ENCODE results near the gene HOXD8.
A peak's percentile ranks its signal among the peaks of the same experiment; 100 is the strongest.

HOXD8 gene

GRCh38 chr2:176128982-176129796, at the start of gene HOXD8:
Gene HOXD8 (plus strand): TSS chr2:176129705. CDS start chr2:176130367, 662 bp downstream.
- peak in 1 of 10 donors; percentile 68 for DNase-seq
- intact Hi-C loops (cut with DNase I): loop anchor here (5.0 kb wide), 3 partner anchors 508 to 1018 kb away; no protein-coding TSS in a partner anchor

GRCh38 chr2:176079831-176080539, 49.5 kb upstream of the HOXD8 start:
- intact Hi-C loops (cut with DNase I): no loop called here
- DNase-seq: no peak

DNA sequence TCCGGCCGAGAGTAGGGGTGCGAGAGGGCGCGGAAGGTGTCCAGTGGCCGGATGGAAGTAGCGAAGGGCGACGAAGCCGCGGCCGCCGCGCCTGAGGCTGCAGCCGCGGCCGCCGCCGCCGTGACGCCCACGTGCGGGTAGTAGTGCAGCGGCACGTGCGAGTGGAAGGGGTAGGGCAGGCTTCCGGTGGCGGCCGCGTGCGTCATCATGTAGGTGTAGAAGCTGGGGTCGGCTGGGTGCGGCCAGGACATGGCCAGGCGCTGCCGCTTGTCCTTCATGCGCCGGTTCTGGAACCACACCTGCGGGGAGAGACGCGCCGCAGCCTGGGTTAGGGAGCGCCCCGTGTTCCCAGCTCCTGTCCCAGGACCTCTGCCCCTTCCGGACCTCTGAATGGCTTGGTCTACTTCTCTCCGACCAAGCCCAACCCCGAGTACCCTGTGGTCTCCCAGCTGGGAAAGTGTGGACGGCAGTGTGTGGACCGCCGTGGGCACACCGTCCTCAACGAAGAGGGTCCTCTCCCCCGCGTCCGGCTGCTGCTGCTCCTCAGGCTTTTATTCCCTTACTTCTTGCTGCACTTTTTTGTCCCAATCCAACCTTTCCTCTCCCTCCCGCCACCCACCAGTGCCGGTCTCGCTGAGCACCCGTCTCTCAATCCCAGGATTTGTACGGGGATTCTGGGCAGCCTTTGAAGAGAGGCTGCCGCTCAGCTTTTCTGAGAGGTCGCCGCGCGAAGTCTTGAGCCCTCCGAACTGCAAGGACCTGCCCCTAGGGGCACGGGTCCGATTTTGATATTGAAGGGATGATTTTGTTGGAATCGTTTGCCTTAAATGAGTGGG, 48.7 kb upstream of the HOXD8 start:
- DNase-seq: no peak
- intact Hi-C loops (cut with DNase I): no loop called here

DNA sequence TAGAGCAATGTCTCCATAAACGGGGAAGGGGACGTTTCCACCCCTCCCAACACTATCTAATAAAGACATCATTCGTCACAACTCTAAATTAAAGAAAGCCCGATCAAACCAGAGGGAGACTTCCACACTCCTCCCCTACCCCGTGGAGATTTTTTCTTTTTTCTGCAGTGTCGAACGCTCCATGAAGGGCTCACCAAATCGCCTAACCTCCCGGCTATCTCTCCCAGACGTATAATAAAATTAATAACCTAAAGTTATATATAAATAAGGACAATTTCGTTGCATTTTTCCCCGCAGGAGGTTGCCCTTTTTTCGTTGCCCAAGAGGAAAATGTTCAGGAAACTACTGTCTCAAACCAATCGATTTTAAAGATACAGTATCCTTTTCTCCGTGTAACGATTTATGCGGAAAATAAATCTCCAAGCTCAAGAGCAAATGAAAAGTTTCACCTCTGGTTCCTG, 48.1 kb upstream of the HOXD8 start:
- no peak for DNase-seq
- intact Hi-C loops (cut with DNase I): no loop called here

- intact Hi-C loops (cut with DNase I): no loop called here
- no peak for DNase-seq
Measured at GRCh38 chr2:176081837-176082524, 47.5 kb upstream of the HOXD8 start.

- intact Hi-C loops (cut with DNase I): no loop called here
- no peak for DNase-seq
Measured at GRCh38 chr2:176082525-176082823, 47.0 kb upstream of the HOXD8 start.

DNA sequence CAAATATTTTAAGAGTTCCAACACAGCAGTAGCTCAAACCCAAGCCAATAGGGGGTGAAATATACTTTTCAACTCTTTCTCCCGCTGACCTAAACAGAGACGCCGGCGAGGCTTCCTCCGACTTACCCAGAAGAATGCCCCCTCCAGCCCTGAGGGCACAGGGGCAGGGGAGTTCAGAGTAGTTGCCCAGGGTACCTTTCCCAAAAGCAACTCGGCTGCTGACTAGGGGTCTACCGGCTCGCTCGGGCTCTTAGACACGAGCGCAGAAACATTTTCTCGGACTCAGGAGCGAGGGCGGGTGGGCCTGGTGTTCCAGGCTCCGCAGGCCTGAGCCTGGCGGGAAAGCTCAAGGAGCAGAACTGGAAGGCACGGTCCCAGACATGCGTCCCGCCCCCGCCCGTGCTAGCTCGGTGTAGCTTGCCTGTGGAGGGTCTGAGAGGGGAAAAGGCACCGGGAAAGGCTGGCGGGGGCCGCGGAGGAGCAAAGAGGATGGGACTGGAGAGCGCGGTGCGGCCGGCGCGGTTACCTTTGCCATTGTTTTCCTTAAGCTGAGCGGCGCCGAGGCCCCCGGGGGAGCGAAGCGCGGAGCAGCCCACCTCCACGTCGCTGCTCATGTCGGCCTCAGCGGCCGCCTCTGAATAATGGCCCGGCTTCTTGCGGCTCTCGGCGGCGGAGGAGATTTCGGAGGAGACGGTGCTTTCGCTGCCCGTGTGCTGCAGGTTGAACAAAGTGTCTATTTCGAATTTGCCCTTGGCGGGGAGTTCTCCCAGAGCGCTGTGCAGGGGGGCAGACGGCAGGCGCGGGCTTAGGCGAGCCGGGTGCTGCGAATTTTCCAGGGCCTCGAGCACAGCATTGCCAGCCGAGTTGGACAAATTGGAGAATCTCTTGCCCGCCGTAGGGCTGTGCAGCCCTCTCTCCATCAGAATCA, 46.4 kb upstream of the HOXD8 start:
- intact Hi-C loops (cut with DNase I): no loop called here
- DNase-seq: no peak

DNA sequence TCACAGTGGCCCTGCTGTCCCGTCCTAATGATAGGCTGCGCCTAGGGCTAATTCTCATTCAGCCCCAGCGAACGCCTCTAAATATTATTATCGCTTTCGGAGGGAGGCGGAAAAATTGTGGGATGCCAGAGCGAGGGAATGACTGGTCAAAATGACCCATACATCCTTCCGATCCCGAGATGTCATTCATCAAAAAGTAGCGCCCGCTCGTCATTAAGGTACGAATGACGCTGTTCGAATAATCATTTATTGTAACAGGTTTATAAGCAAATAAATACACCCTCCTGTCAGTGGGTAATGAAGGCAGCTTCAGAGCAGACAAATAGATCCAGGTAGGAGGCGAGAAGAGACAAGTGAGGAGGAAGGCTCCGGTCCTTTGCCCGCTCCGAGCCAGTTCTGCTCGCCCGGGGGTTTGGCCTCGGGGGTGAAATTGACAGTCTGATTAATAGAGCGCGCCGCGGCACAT, 45.7 kb upstream of the HOXD8 start, which contains the start of gene EVX2:
Gene EVX2 (minus strand): TSS at position 167 of the 466 bp plus-strand sequence. CDS start 186 bp downstream, outside the sequence.
- no peak for DNase-seq
- intact Hi-C loops (cut with DNase I): no loop called here

DNA sequence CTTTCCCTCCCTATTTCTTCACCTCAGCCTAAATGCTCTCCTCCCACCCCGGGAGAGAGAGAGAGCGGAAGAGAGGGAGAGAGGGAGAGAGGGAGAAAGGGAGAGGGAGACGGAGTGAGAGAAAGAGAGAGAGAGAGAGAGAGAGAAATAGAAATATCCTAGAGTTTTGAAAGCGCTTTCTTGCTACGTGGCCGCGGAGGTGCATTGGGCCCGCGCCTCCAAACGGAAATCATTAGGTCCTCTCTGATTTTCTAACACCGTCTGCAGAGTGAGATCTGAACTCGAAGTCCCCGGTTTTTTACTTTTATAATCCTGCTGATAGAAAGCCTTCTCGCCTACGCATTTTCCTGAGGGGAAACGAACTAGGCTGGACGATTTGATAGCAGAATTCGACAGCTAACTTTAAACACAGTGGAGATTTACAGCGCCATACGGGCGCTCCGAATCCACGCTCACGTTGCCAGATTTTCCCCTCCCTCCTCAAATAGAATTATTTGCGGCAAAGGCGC, 44.8 kb upstream of the HOXD8 start:
- intact Hi-C loops (cut with DNase I): loop anchor here (5.0 kb wide), 2 partner anchors 717 to 832 kb away; no protein-coding TSS in a partner anchor
- no peak for DNase-seq

- intact Hi-C loops (cut with DNase I): loop anchor here (5.0 kb wide), 2 partner anchors 718 to 833 kb away; no protein-coding TSS in a partner anchor
- DNase-seq: peak in 2 of 10 donors; percentile 66 to 67
Measured at GRCh38 chr2:176085120-176085788, 44.3 kb upstream of the HOXD8 start.

GRCh38 chr2:176085861-176086771, 43.4 kb upstream of the HOXD8 start:
- DNase-seq: peak in 7 of 10 donors; percentile 49 to 83 (median 56)

DNA sequence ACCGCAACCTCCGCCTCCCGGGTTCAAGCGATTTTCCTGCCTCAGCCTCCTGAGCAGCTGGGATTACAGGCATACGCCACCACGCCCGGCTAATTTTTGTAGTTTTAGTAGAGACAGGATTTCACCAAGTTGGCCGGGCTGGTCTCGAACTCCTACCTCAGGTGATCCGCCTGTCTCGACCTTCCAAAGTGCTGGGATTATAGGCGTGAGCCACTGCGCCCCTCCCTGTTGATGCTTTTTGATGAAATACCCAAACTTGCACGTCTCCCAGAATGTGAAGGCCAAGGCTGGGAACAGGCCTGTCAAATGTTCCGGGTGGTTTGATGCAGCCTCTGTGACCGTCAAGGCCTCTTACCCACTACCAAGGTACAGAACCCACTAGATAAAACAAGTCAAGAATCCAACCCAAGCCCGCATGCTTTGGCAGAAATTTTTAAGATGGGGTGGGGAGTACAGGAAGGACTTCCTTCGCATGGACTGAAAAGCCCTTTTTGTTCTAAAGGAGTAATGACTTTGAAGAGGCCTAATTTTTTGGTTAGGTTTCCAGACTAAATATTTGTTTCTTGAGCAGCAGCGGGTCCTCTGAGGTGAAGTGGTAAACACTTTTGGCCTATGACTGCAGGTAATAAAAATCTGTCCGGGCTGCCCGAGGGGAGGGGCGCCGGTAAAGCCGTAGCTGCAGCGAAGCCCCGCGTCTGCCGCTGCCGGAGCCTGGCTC, 42.0 kb upstream of the HOXD8 start:
- no peak for DNase-seq
- intact Hi-C loops (cut with DNase I): loop anchor here (2.0 to 5.0 kb wide), 3 partner anchors 397 to 835 kb away; no protein-coding TSS in a partner anchor

More at GRCh38 chr2:176085861-176086771, 43.4 kb upstream of the HOXD8 start:
- intact Hi-C loops (cut with DNase I): loop anchor here (2.0 to 5.0 kb wide), 3 partner anchors 395 to 834 kb away; no protein-coding TSS in a partner anchor

GRCh38 chr2:176088048-176088936, 41.2 kb upstream of the HOXD8 start:
- intact Hi-C loops (cut with DNase I): loop anchor here (5.0 kb wide), 2 partner anchors 721 to 836 kb away; no protein-coding TSS in a partner anchor
- DNase-seq: peak in 8 of 10 donors; percentile 37 to 93 (median 54)

DNA sequence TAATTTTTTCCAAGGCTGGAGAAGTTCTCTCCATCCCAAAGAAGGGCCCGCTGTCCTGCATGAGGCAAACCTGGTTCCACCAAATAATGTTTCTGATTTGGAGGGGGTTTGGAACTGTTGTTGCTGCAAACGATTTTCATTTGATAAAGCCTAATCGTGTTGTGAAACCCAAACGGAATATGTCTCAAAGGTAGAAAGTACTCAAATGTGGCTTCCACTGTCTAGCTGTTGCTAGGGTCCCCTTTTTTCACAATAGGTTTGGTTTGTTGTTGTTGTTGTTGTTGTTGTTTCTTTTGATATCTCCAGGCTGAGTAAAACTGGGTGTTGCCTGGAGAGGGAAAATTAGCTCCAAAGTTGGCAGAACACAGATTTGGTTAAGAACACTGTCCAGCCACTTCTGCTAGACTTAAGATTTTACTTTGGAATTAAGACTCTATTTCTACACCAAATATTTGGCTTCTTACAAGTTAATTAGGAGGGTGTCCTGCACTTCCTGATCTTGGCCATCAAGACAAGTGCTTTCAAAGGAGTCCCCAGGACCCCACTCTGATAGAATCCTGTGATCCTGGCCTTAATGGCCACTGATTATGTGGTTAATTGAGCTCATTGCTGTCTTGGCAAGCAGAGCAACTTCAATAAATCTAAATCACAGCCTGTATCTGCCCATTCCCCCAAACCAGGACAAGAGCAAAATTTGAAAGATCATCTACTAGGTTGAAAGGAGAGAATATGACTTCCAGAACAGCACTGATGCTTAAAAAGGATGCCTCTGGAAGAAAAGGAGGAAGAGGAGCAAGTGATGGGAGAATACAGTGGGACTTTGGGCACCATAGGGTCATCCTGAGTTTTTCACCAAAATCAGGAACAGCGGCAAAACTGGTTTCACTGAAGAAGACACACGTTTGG, 40.3 kb upstream of the HOXD8 start:
- intact Hi-C loops (cut with DNase I): loop anchor here (5.0 kb wide), 2 partner anchors 722 to 837 kb away; no protein-coding TSS in a partner anchor
- DNase-seq: no peak
